Measurements from ENCODE around the gene LDB2.
A peak's percentile ranks its signal among the peaks of the same experiment; 100 is the strongest.

LDB2 gene

GRCh38 chr4:16516796-16517439 lies 381.5 kb downstream of the LDB2 start:
- in situ Hi-C loops (cut with MboI; ENCODE audit: low pct_unique_long_range_greater_than_20kb, low sequenced_read_pairs, unreplicated experiment) = no loop called here
- no peak for TF ChIP-seq CTCF (IDR thresholded peaks at IDR 0.05; ENCODE audit: extremely low read depth, insufficient read depth, missing control alignments)
- no peak for DNase-seq (ENCODE audit: low spot score)

GRCh38 chr4:16513876-16514275 lies 384.6 kb downstream of the LDB2 start:
- DNase-seq (ENCODE audit: low spot score) = no peak
- TF ChIP-seq CTCF (IDR thresholded peaks at IDR 0.05; ENCODE audit: extremely low read depth, insufficient read depth, missing control alignments) = no peak
- in situ Hi-C loops (cut with MboI; ENCODE audit: low pct_unique_long_range_greater_than_20kb, low sequenced_read_pairs, unreplicated experiment) = no loop called here

- in situ Hi-C loops (cut with MboI; ENCODE audit: low pct_unique_long_range_greater_than_20kb, low sequenced_read_pairs, unreplicated experiment) = no loop called here
- DNase-seq (ENCODE audit: low spot score) = peak; percentile 3
- peak; percentile 23 for TF ChIP-seq CTCF (IDR thresholded peaks at IDR 0.05; ENCODE audit: extremely low read depth, insufficient read depth, missing control alignments)
These were observed 389.5 kb downstream of the LDB2 start for GRCh38 chr4:16508968-16509367.

GRCh38 chr4:16505726-16506125 lies 392.7 kb downstream of the LDB2 start:
- in situ Hi-C loops (cut with MboI; ENCODE audit: low pct_unique_long_range_greater_than_20kb, low sequenced_read_pairs, unreplicated experiment) = no loop called here
- DNase-seq (ENCODE audit: low spot score) = no peak
- no peak for TF ChIP-seq CTCF (IDR thresholded peaks at IDR 0.05; ENCODE audit: extremely low read depth, insufficient read depth, missing control alignments)

- in situ Hi-C loops (cut with MboI; ENCODE audit: low pct_unique_long_range_greater_than_20kb, low sequenced_read_pairs, unreplicated experiment) = no loop called here
- no peak for TF ChIP-seq CTCF (IDR thresholded peaks at IDR 0.05; ENCODE audit: extremely low read depth, insufficient read depth, missing control alignments)
- no peak for DNase-seq (ENCODE audit: low spot score)
These were observed 393.2 kb downstream of the LDB2 start for GRCh38 chr4:16505267-16505666.

GRCh38 chr4:16503421-16504100 lies 394.9 kb downstream of the LDB2 start:
- no peak for TF ChIP-seq CTCF (IDR thresholded peaks at IDR 0.05; ENCODE audit: extremely low read depth, insufficient read depth, missing control alignments)
- in situ Hi-C loops (cut with MboI; ENCODE audit: low pct_unique_long_range_greater_than_20kb, low sequenced_read_pairs, unreplicated experiment) = no loop called here
- no peak for DNase-seq (ENCODE audit: low spot score)

All from GM13977 (cell line).